NCI-H748 treated with DMSO at 0.1 percent for 48 hours (cell line): ENCODE data around the gene CEMIP.

Experiments
- DNase-seq: peaks from one replicate; lab custom pipeline; 2025; lab: John Stamatoyannopoulos, UW

Gene CEMIP

GRCh38 chr15:80823995-80824394, 44.8 kb downstream of the CEMIP start:
- DNase-seq, result no peak

- no peak for DNase-seq
These were observed 46.3 kb downstream of the CEMIP start for GRCh38 chr15:80825361-80826030.

- DNase-seq, result no peak
These were observed 49.6 kb downstream of the CEMIP start for GRCh38 chr15:80828796-80829195.

GRCh38 chr15:80830677-80831076, 51.5 kb downstream of the CEMIP start:
- DNase-seq, result no peak

- no peak for DNase-seq
These were observed 52.0 kb downstream of the CEMIP start for GRCh38 chr15:80831192-80831591.

- no peak for DNase-seq
These were observed 52.5 kb downstream of the CEMIP start for GRCh38 chr15:80831606-80832224.

GRCh38 chr15:80832686-80833085, 53.5 kb downstream of the CEMIP start:
- DNase-seq, result no peak

- no peak for DNase-seq
These were observed 55.2 kb downstream of the CEMIP start for GRCh38 chr15:80834402-80834801.

- DNase-seq, result no peak
These were observed 55.7 kb downstream of the CEMIP start for GRCh38 chr15:80834906-80835305.

GRCh38 chr15:80835336-80835735, 56.2 kb downstream of the CEMIP start:
- DNase-seq, result no peak

GRCh38 chr15:80836223-80836622, 57.1 kb downstream of the CEMIP start:
- no peak for DNase-seq

GRCh38 chr15:80837006-80837405, 57.8 kb downstream of the CEMIP start:
- DNase-seq, result no peak

- no peak for DNase-seq
These were observed 58.8 kb downstream of the CEMIP start for GRCh38 chr15:80838012-80838411.

GRCh38 chr15:80838666-80839065, 59.5 kb downstream of the CEMIP start:
- DNase-seq, result no peak

- no peak for DNase-seq
These were observed 60.6 kb downstream of the CEMIP start for GRCh38 chr15:80839764-80840130.

- DNase-seq, result no peak
These were observed 61.3 kb downstream of the CEMIP start for GRCh38 chr15:80840182-80841130.

GRCh38 chr15:80841541-80841940, 62.4 kb downstream of the CEMIP start:
- DNase-seq, result no peak

GRCh38 chr15:80844011-80844732, 65.0 kb downstream of the CEMIP start:
- no peak for DNase-seq

GRCh38 chr15:80846031-80846815, 67.1 kb downstream of the CEMIP start:
- DNase-seq, result no peak

- DNase-seq, result no peak
These were observed 70.1 kb downstream of the CEMIP start for GRCh38 chr15:80849308-80849707.

GRCh38 chr15:80850941-80851451, 71.8 kb downstream of the CEMIP start:
- DNase-seq, result no peak
